ENCODE data around the gene ISOC2. TPM values are rescaled to one million over a fixed set of nuclear protein-coding genes. Genes with fewer than 3 reads are reported as not detected.

Gene ISOC2
- total RNA-seq, 1 donor from 2014 or later: 14.8 TPM

DNA sequence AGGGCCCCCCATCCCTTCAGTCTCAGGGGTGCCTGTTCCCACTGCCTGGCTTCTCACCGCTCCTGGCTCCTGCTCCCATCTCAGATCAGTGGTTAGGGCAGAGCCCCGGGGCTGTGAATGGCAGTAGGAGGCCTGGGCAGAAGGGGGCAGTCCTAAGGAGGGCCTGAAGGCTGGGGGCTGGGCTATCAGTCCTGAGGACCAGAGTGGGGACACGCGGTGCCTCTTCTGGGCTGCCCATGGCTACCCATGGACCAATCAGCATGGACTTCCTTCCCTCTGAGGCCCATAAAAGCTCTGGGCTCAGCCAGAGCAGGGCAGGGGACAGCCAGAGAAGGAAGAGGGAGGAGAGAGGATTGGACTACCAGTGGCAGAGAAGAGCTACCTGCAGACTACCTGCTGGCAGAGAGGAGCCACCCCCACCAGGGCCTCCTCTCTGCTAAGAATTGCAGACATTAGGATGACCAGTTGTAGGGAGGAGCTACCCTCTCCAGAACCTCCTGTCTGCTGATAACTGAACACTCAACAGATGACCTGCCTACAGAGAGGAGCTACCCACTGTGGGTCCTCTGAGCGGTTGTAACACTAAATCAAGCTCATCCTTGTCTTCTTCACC lies 41.7 kb downstream of the ISOC2 start:
- Histone ChIP-seq H2AFZ (replicated peaks) (no peak overlapping the region), H3K4me1 (no peaks in the 10 kb centered on the region), H3K27ac (no peak overlapping the region), H3K27me3 (peaks cover 19% of the 10 kb centered on the region), H4K20me1 (ENCODE audit: low read depth) (no peaks in the 10 kb centered on the region), H3K79me2 (ENCODE audit: low read depth) (no peaks in the 10 kb centered on the region), H3K36me3 (no peaks in the 10 kb centered on the region), H3K4me3 (no peak overlapping the region), H3K9me3 (ENCODE audit: low read depth) (no peaks in the 10 kb centered on the region), H3F3A (ENCODE audit: low read depth) (no peaks in the 10 kb centered on the region), H3K4me2 (no peak overlapping the region), H3K9ac (no peak overlapping the region)
- Mint-ChIP-seq H3K9me3 (no peaks in the 10 kb centered on the region), H3K4me3 (no peak overlapping the region), H3K4me1 (peaks cover 5% of the 10 kb centered on the region), H3K27me3 (ENCODE audit: insufficient read depth, low read depth) (peaks cover 15% of the 10 kb centered on the region), H3K27ac (no peak overlapping the region), H3K36me3 (no peaks in the 10 kb centered on the region)
- TF ChIP-seq, protein P1, sequence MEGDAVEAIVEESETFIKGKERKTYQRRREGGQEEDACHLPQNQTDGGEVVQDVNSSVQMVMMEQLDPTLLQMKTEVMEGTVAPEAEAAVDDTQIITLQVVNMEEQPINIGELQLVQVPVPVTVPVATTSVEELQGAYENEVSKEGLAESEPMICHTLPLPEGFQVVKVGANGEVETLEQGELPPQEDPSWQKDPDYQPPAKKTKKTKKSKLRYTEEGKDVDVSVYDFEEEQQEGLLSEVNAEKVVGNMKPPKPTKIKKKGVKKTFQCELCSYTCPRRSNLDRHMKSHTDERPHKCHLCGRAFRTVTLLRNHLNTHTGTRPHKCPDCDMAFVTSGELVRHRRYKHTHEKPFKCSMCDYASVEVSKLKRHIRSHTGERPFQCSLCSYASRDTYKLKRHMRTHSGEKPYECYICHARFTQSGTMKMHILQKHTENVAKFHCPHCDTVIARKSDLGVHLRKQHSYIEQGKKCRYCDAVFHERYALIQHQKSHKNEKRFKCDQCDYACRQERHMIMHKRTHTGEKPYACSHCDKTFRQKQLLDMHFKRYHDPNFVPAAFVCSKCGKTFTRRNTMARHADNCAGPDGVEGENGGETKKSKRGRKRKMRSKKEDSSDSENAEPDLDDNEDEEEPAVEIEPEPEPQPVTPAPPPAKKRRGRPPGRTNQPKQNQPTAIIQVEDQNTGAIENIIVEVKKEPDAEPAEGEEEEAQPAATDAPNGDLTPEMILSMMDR (IDR thresholded peaks at IDR 0.05): no peak
- TF ChIP-seq EZH2 (IDR thresholded peaks at IDR 0.05): no peak
- TF ChIP-seq EZH2phosphoT487 (IDR thresholded peaks at IDR 0.05): no peak
- DNase-seq (ENCODE audit: low spot score): no peak

DNA sequence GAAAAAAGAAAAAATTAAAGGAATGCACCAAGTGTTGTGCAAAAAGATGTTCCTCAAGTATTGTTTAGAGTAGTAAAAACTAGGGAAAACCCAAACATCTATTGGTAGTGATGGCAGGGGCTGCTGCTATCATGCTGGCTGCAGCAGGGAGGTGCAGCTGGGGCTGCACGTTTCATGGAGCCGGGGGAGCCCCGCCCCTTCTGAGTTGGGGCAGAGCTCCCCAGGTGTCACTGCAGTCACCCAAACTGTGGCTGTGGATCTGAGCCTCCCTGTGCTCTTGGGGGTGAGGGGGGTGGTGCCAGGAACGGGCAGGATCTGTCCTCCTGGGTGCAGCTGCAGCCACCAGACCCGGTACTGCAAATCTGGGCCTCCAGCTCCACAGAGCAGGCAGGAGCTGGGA lies 42.3 kb downstream of the ISOC2 start:
- no peak for DNase-seq (ENCODE audit: low spot score)
- Mint-ChIP-seq H3K36me3 (no peaks in the 10 kb centered on the region), H3K9me3 (no peaks in the 10 kb centered on the region), H3K4me3 (no peak overlapping the region), H3K27ac (no peak overlapping the region), H3K4me1 (peaks cover 5% of the 10 kb centered on the region), H3K27me3 (ENCODE audit: insufficient read depth, low read depth) (peaks cover 17% of the 10 kb centered on the region)
- Histone ChIP-seq H3K79me2 (ENCODE audit: low read depth) (no peaks in the 10 kb centered on the region), H3F3A (ENCODE audit: low read depth) (no peaks in the 10 kb centered on the region), H3K27ac (no peak overlapping the region), H3K36me3 (no peaks in the 10 kb centered on the region), H3K4me2 (no peak overlapping the region), H2AFZ (replicated peaks) (no peak overlapping the region), H3K4me3 (no peak overlapping the region), H3K9me3 (ENCODE audit: low read depth) (no peaks in the 10 kb centered on the region), H3K4me1 (no peaks in the 10 kb centered on the region), H3K27me3 (peaks cover 19% of the 10 kb centered on the region), H4K20me1 (ENCODE audit: low read depth) (no peaks in the 10 kb centered on the region), H3K9ac (no peak overlapping the region)
- no peak for TF ChIP-seq EZH2 (IDR thresholded peaks at IDR 0.05)
- TF ChIP-seq, protein P1 (IDR thresholded peaks at IDR 0.05): no peak
- TF ChIP-seq EZH2phosphoT487 (IDR thresholded peaks at IDR 0.05): no peak

DNA sequence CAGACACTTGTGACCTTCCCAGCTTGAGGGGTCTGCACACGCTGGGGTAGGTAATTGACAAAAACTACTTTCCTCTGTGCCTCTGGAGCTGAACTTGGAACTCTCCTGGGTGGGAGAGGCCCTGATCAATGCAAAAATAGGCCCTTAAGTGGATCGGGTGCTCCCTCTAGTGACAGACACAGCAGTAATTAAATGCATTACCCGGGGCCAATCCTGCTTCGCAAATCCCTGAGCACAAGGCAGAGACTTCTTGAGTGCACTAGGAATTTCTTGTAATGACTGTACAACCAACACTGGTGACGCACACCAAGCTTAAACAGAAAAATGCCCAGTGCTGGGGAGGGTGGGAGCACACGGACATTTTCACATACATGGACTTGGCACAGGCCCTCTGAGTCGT lies 43.3 kb downstream of the ISOC2 start:
- TF ChIP-seq, protein P1 (IDR thresholded peaks at IDR 0.05): peak; percentile 84
- TF ChIP-seq EZH2 (IDR thresholded peaks at IDR 0.05): peak; percentile 29
- no peak for TF ChIP-seq EZH2phosphoT487 (IDR thresholded peaks at IDR 0.05)
- Histone ChIP-seq H3F3A (ENCODE audit: low read depth) (no peaks in the 10 kb centered on the region), H3K4me2 (no peak overlapping the region), H2AFZ (replicated peaks) (no peak overlapping the region), H3K4me3 (no peak overlapping the region), H3K79me2 (ENCODE audit: low read depth) (no peaks in the 10 kb centered on the region), H4K20me1 (ENCODE audit: low read depth) (no peaks in the 10 kb centered on the region), H3K9ac (no peak overlapping the region), H3K27me3 (peaks cover 19% of the 10 kb centered on the region), H3K4me1 (no peaks in the 10 kb centered on the region), H3K27ac (no peak overlapping the region), H3K9me3 (ENCODE audit: low read depth) (no peaks in the 10 kb centered on the region), H3K36me3 (no peaks in the 10 kb centered on the region)
- peak; percentile 86 for DNase-seq (ENCODE audit: low spot score)
- Mint-ChIP-seq H3K4me3 (no peak overlapping the region), H3K27me3 (ENCODE audit: insufficient read depth, low read depth) (peaks cover 15% of the 10 kb centered on the region), H3K27ac (peak overlapping the region; percentile 44), H3K9me3 (no peaks in the 10 kb centered on the region), H3K4me1 (peaks cover 5% of the 10 kb centered on the region), H3K36me3 (no peaks in the 10 kb centered on the region)
